Posterior cingulate gyrus (tissue), 11 donors: ENCODE measurements around the gene IPO9.

Experiments used
- DNase-seq, 10 donors: peaks; one replicate each; pipeline versions ENCODE4 v3.0.0 to v3.0.0-alpha.2; 2020 to 2021; ENCODE audit warnings: mixed read lengths in 3 of 10
- intact Hi-C: fragments of 100-400 bp; cut with DNase I; formaldehyde crosslinking; loops from one replicate; pipeline ENCODE4 v1.15.1; 2023

IPO9 gene

DNA sequence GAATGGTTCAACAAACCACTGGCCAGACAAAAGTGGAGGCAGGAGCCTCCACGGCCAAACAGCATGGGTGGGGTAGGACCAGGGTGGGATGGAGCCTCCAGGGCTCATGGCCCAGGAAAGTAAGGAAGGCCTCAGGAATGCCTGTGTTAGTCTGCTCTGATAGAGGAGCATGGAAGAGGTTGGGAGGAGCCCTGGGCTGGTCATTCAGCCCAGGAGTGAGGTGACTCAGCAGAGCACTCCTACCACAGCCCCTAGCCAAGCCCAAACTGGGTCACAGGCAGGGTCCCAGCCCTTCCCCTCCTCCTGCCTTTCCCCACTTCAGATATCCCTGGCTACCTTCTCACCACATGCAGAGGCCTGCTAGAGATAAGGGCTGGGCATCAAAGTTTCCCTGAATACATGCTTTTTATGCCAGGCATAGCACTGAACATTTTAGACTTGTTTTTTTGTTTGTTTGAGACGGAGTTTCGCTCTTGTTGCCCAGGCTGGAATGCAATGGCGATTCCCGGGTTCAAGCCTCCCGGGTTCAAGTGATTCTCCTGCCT, 56.6 kb downstream of the IPO9 start:
- intact Hi-C loops = no loop called here
- peak in 1 of 10 donors; percentile 34 for DNase-seq

DNA sequence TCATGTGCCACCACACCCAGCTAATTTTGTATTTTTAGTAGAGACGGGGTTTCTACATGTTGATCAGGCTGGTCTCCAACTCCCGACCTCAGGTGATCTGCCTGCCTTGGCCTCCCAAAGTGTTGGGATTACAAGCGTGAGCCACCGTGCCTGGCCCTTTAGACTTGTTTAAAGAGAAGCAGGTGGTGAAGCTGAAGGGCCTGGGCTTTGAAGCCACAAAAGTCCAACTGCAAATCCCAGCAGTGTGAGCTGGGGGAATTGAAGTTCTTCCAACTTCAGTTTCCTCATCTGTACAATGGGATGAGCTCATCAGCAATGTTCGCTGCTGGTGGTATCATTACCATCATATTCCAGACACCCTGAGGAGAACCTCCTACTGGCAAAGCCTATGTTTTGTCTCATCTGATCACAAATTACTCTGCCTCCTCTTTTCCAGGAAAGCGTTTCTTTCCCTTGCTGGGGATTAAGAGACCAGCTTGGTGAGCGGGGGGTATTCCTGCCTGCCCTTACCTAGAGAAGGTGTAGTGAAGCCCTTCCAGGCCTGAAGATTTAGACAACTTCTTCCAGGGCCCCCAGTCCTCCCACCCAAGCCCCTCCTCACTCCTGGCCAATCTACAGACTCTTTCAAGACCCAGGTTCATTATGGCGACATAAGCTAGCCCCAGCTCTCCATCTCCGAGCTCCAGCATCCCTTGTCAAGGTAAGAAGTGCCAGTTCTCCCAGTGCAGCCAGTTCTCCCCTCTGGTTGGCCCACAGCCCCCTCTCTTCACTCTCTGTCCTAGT, 57.3 kb downstream of the IPO9 start:
- peak in 1 of 10 donors; percentile 39 for DNase-seq
- intact Hi-C loops = no loop called here

GRCh38 chr1:201887116-201887866, 58.3 kb downstream of the IPO9 start:
- intact Hi-C loops = no loop called here
- peak in 5 of 10 donors; percentile 33 to 88 (median 79) for DNase-seq

DNA sequence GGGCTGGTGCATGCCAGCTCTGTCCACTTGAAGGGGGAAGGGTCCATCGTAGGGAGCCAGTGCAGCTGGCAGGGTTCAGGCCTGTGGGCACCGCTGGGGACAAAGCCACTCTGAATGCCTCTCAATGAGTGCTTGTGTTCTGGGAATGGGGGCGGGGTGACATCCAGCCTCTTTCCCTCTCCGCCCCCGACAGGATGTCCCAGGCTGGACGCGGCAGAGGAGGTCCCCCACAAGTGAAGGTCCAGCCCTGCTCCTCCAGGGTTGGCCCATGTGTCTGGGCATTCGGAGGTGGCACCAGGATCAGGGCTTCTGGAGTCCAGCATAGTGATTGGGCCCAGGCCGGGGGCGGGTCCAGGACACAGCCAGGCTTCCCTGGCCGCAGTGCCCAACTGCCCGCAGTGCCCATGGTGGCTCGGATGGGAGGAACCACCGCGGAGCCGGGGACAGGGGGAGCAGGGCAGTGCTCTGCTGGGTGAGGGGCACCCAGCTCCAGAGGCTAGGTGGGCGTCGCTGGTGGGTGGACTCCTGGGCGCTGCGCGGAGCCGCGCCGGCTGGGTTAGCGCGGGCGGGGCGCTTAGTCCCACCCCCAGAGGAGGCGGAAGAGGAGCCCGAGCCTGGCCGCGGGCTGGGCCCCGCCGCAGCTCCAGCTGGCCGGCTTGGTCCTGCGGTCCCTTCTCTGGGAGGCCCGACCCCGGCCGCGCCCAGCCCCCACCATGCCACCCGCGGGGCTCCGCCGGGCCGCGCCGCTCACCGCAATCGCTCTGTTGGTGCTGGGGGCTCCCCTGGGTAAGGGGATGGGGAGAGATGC, 59.5 kb downstream of the IPO9 start, which contains the start of gene SHISA4:
Gene SHISA4, plus strand, starts transcription at position 617 of the 808 bp plus-strand sequence. Its CDS starts 97 bp downstream, at position 714.
- DNase-seq = peak; percentile 84 to 99 (median 92)
- intact Hi-C loops = no loop called here

DNA sequence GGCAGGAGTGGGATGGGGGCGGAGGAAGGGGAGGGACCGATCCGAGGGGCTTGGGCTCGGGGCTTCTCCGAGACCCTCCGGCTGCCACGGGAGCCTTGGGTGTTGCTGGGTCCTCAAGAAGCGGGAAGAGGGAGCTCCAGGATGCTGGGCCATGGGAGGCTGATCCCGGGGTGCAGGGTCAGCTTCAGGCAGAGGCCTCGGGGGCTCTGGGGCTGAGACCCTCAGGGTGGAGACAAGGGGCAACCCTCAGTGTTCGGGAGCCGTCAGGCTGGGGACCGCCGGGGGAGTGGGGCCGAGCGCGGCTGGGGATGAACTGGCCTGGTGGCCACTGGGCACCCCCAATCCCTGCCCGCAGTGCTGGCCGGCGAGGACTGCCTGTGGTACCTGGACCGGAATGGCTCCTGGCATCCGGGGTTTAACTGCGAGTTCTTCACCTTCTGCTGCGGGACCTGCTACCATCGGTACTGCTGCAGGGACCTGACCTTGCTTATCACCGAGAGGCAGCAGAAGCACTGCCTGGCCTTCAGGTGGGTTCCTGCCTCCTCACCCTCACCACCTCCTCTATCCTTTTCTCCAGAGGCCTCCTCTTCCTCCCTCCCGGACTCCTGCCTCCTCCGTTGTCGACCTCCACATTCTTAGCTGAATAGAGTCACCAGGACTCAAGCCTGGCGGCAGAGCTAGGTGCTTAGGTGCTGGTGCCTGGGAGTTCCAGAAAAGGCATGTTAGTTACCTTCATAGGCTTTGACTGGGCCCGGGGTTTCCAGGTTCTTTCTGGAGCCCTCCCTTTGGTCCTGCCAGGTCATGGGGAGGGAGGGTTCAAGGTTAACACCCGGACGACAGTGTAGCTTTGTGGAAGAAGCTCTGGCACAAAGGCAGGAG, 60.4 kb downstream of the IPO9 start:
- DNase-seq = peak in 4 of 10 donors; percentile 39 to 87 (median 58)
- intact Hi-C loops = no loop called here

- peak in 2 of 10 donors; percentile 78 to 79 for DNase-seq
- intact Hi-C loops = no loop called here
These were observed 61.3 kb downstream of the IPO9 start for GRCh38 chr1:201890223-201890622.

DNA sequence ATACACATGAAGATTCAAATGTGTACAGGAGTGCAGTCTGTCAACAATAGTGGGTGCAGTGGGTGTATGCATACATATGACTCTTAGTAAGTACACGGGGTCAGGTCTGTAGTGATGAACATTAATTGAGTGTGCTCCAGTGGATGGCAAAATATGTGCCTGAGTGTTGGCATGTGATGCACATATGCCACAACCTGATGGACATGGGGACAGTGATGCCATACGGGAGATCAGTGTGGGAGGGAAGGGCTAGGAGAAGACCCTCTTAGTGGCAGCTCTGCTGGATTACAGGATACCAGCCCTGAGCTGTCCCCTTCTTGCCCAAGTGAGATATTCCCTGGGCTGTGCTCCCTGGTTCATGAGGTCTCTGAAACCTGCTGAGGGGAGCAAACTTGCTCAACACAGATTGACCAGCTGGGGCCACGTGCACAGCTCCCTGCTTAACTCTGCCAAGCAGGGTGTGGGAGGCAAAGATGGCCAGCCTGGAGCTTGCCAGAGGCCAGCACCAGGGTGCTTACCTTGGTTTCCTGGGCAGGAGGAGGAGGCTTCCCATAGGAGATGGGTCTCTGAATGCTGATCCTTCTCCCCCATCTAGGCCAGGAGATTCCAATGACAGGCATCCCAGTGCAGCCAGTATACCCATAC, 62.0 kb downstream of the IPO9 start:
- peak in 1 of 10 donors; percentile 33 for DNase-seq
- intact Hi-C loops = no loop called here

GRCh38 chr1:201891451-201892045, 62.6 kb downstream of the IPO9 start:
- DNase-seq = peak in 1 of 10 donors; percentile 66
- intact Hi-C loops = no loop called here

- intact Hi-C loops = no loop called here
- peak in 1 of 10 donors; percentile 70 for DNase-seq
These were observed 63.3 kb downstream of the IPO9 start for GRCh38 chr1:201892211-201892610.

GRCh38 chr1:201893431-201893830, 64.5 kb downstream of the IPO9 start:
- intact Hi-C loops = no loop called here
- peak in 2 of 10 donors; percentile 69 to 84 for DNase-seq

- intact Hi-C loops = loop anchor here (5.0 kb wide), 3 partner anchors 63 to 238 kb away; partner anchors contain the start of gene TIMM17A
- peak in 2 of 10 donors; percentile 32 to 59 for DNase-seq
These were observed 65.6 kb downstream of the IPO9 start for GRCh38 chr1:201894343-201895119.

DNA sequence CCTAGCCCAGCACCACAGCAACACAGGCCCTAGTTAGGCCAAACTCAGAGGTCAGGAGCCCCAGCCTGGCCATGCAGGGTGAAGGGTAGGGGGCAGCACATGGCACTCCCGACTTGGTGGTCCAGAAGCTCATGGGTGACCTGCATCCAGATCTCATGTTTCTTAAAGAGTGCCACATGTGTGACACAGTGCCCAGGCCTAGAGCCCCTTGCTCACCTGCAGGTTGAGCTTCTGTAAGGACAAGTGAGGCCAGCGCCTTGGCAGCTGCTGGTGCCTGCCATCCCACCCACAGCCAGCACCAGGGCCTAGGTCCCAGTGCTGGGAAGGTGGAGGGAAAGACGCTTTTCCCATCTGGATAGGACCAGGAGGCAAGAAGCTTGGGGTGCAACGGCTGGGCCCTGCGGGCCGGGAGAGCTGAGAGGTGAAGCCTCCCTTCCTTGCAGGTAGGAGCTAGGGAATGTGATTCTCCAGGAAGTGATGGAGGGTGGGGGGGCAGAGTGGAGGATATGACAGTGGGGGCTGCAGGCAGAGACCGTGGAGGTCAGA, 66.2 kb downstream of the IPO9 start:
- intact Hi-C loops = loop anchor here (5.0 kb wide), 3 partner anchors 62 to 237 kb away; partner anchors contain the start of gene TIMM17A
- peak in 2 of 10 donors; percentile 71 to 80 for DNase-seq

- intact Hi-C loops = loop anchor here (5.0 kb wide), 3 partner anchors 61 to 236 kb away; partner anchors contain the start of gene TIMM17A
- peak; percentile 72 to 98 (median 87) for DNase-seq
These were observed 67.2 kb downstream of the IPO9 start for GRCh38 chr1:201895913-201896807.

GRCh38 chr1:201896951-201897391, 68.0 kb downstream of the IPO9 start:
- DNase-seq = peak in 1 of 10 donors; percentile 67
- intact Hi-C loops = loop anchor here (5.0 kb wide), 3 partner anchors 60 to 235 kb away; partner anchors contain the start of gene TIMM17A

DNA sequence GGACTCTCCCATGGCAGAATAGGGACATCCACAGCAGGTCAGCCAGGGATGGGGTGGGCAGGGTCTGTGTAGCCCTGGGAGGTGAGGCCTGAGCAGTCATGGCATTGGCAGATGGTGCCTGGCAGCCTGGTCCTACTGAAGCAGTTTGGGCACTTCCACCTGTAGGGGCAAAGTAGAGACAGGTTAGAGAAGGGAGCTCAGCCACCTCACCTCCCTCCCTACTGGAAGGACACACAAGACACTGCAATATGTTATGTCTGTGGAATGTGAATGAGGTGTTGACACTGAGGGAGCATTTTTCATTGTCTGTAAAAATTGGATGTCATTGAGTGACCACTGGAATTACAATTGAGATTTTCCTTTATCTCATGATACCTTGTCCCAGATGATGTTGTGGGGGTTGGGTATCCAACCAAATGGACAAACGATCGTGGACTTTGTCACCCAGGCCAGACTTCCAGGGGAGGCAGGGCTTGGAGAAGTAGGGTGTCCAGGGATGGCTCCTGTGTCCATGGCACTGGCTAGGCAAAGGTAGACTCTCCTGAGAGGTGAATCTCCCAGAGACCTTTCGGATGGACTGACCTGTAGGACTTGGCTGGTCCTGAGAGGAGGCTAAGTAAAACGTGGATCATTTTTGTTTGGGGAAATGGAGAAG, 69.4 kb downstream of the IPO9 start:
- intact Hi-C loops = loop anchor here (5.0 kb wide), 3 partner anchors 59 to 234 kb away; partner anchors contain the start of gene TIMM17A
- DNase-seq = peak in 1 of 10 donors; percentile 53
